Measurements from ENCODE around the gene RAB26.

- TF ChIP-seq CTCF (IDR thresholded peaks at IDR 0.05; ENCODE audit: low read depth, low read length, missing input control) (no peak), SP1 (IDR thresholded peaks at IDR 0.05) (no peak), ATF3 (IDR thresholded peaks at IDR 0.05) (no peak), MAX (IDR thresholded peaks at IDR 0.05) (no peak), TAF1 (conservative IDR thresholded peaks at IDR 0.05) (no peak), ZBTB33 (IDR thresholded peaks at IDR 0.05) (no peak), RAD21 (IDR thresholded peaks at IDR 0.05) (no peak)
These were observed 2.2 kb downstream of the RAB26 start for GRCh38 chr16:2150418-2151187.

All from liver (tissue), 3 donors.